ENCODE data around the gene GOLGA6L7.
"Not testable (repeated sequence)": the region's sequence is repeated elsewhere in the genome, so short reads cannot be mapped to it uniquely, and the experiment has no call there.

DNA sequence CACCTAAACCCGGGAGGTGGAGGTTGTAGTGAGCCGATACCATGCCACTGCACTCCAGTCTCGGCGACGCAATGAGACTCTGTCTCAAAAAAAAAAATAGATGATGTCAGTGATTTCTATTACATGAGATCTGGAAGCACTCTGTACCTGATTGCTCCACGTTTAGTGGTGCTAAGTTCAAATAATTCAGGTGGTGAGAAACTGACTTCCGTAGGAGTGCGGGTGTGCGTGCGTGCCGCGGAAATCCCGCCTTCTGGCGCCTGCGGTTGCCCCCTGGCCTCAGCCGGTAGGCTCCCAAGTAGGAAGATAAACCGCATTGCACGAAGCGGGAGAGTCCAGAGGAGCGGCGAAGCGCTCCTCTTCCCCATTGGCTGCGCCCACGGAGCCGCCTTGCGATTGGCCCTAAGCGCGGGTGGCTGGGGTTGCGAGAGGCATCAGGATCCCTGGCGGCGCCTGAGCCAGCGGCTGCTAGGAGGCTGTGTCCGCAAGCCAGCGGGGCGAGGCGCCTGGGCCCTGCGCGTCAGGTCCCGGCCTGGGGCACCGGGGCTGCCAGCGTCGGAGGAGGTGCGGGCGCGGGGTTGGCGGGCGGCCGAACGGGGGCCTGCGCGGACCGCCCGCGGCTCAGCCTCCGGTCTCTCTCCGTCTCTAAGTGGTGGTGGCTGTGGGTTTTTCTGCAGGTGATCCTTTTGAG, 16.4 kb downstream of the GOLGA6L7 start:
- TF ChIP-seq, protein P1, sequence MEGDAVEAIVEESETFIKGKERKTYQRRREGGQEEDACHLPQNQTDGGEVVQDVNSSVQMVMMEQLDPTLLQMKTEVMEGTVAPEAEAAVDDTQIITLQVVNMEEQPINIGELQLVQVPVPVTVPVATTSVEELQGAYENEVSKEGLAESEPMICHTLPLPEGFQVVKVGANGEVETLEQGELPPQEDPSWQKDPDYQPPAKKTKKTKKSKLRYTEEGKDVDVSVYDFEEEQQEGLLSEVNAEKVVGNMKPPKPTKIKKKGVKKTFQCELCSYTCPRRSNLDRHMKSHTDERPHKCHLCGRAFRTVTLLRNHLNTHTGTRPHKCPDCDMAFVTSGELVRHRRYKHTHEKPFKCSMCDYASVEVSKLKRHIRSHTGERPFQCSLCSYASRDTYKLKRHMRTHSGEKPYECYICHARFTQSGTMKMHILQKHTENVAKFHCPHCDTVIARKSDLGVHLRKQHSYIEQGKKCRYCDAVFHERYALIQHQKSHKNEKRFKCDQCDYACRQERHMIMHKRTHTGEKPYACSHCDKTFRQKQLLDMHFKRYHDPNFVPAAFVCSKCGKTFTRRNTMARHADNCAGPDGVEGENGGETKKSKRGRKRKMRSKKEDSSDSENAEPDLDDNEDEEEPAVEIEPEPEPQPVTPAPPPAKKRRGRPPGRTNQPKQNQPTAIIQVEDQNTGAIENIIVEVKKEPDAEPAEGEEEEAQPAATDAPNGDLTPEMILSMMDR (IDR thresholded peaks at IDR 0.05; ENCODE audit: low read depth, low read length): not testable (repeated sequence)
- not testable (repeated sequence) for TF ChIP-seq POLR2A (IDR thresholded peaks at IDR 0.05; ENCODE audit: extremely low read depth, insufficient read length)
